K562 (cell line): ENCODE results near the gene PTPN7. TPM values are rescaled to one million over a fixed set of nuclear protein-coding genes. Genes with fewer than 3 reads are reported as not detected.
A peak's percentile ranks its signal among the peaks of the same experiment; 100 is the strongest.

Source experiments
- CHD2 ChIP-seq: IDR thresholded peaks from 2 replicates; pipeline ENCODE4 v1.6.1; 2011; ENCODE audit warnings: low read depth, low read length
- EP300 ChIP-seq: IDR thresholded peaks from 2 replicates; pipeline ENCODE4 v1.6.1; 2012; ENCODE audit warnings: low read length, improper control_type of control experiment
- ETV6 ChIP-seq, 3 experiments: fragments of 150-350 bp in 1 of 3; sonication (generic) in 1 of 3; formaldehyde crosslinking in 1 of 3; IDR thresholded peaks; 2 replicates each; pipeline versions ENCODE4 v1.6.1 to v1.8.0; 2014 to 2022; ENCODE audit warnings: borderline replicate concordance in 2 of 3, low read depth in 2 of 3, antibody characterized with exemption in 1 of 3, low read length in 1 of 3, mild to moderate bottlenecking in 1 of 3, missing genetic modification reagents in 1 of 3
- HEY1 ChIP-seq: fragments of 250-450 bp; sonication (Bioruptor Pico); IDR thresholded peaks from 2 replicates; pipeline ENCODE4 v1.5.0; 2020; ENCODE audit warnings: mild to moderate bottlenecking, moderate library complexity, borderline replicate concordance
- KDM5B ChIP-seq: fragments of 200-600 bp; sonication (generic); IDR thresholded peaks from 2 replicates; pipeline ENCODE4 v1.6.1; 2012; ENCODE audit warnings: low read depth, mild to moderate bottlenecking, moderate library complexity, low read length, control low read depth, inconsistent platforms; ENCODE audit not compliant: insufficient replicate concordance
- MCM2 ChIP-seq: fragments of 450-650 bp; IDR thresholded peaks from 2 replicates; pipeline ENCODE4 v1.6.1; 2017; ENCODE audit warnings: low read depth, mild to moderate bottlenecking
- RBFOX2 ChIP-seq: fragments of 200-400 bp; formaldehyde crosslinking; IDR thresholded peaks from 2 replicates; pipeline ENCODE4 v1.6.1; 2017; ENCODE audit warnings: low read depth, mild to moderate bottlenecking, low read length, moderate library complexity
- RNF2 ChIP-seq: sonication (generic); IDR thresholded peaks from 2 replicates; pipeline ENCODE4 v1.6.1; 2016
- RUNX1 ChIP-seq: sonication (generic); IDR thresholded peaks from 2 replicates; pipeline ENCODE4 v1.6.1; 2016; ENCODE audit warnings: antibody characterized with exemption, low read depth
- SMAD3 ChIP-seq: fragments of 450-650 bp; formaldehyde crosslinking; conservative IDR thresholded peaks from 2 replicates; pipeline ENCODE4 v1.4.0; 2020; ENCODE audit warnings: mild to moderate bottlenecking
- TAF1 ChIP-seq: IDR thresholded peaks from 2 replicates; pipeline ENCODE4 v1.6.1; 2011; ENCODE audit warnings: mild to moderate bottlenecking, low read length, moderate library complexity; ENCODE audit not compliant: insufficient read depth, control insufficient read depth, severe bottlenecking; ENCODE audit errors: extremely low read depth
- ZNF282 ChIP-seq: sonication (generic); formaldehyde crosslinking; IDR thresholded peaks from 2 replicates; pipeline ENCODE4 v1.8.1; 2023; ENCODE audit warnings: missing genetic modification reagents
- ZNF583 ChIP-seq: fragments of 250-450 bp; sonication (Bioruptor Pico); IDR thresholded peaks from 2 replicates; pipeline ENCODE4 v1.4.0; 2020
- ZNF780A ChIP-seq: fragments of 250-450 bp; sonication (Bioruptor Pico); IDR thresholded peaks from 2 replicates; pipeline ENCODE4 v1.5.0; 2021; ENCODE audit warnings: mild to moderate bottlenecking
- polyA plus RNA-seq, 8 experiments: library from polyadenylated mRNA; depleted of rRNA in 4 of 8; stranded (reverse) in 5 of 8; unstranded in 3 of 8; fragments of >200 nt; fragmentation: Nextera tagmentation in 2 of 8; fragmentation: Illumina TruSeq in 1 of 8; extraction: Ambion mirVana in 2 of 8; extraction: Trizol in 1 of 8; gene quantifications; 2 replicates each; pipeline versions ENCODE4 v1.2.1 to v1.2.3, GENCODE V29; 2011 to 2014; ENCODE audit warnings: inconsistent platforms in 1 of 8, missing spikeins in 1 of 8
- total RNA-seq, 7 experiments: library from RNA; depleted of rRNA in 6 of 7; stranded (reverse); fragments of >200 nt in 6 of 7; fragmentation: Illumina TruSeq in 2 of 7; extraction: Trizol in 2 of 7; gene quantifications; 2 replicates each; pipeline versions ENCODE4 v1.2.1 to v1.2.3, GENCODE V29; 2011 to 2021; ENCODE audit warnings: low replicate concordance in 1 of 7
- TF ChIP-seq, protein P1 (sequence below): sonication (generic); formaldehyde crosslinking; IDR thresholded peaks from 2 replicates; pipeline ENCODE4 v1.8.0; 2023; ENCODE audit warnings: missing genetic modification reagents, mild to moderate bottlenecking, borderline replicate concordance
- TF ChIP-seq, protein P2 (sequence below): fragments of 250-450 bp; sonication (Bioruptor Pico); IDR thresholded peaks from 2 replicates; pipeline ENCODE4 v1.8.0; 2021; ENCODE audit warnings: moderate library complexity, mild to moderate bottlenecking, inconsistent platforms
- TF ChIP-seq, protein P3 (sequence below): fragments of 450-650 bp; IDR thresholded peaks from 2 replicates; pipeline ENCODE4 v1.6.1; 2016
- TF ChIP-seq, protein P4 (sequence below): sonication (generic); formaldehyde crosslinking; IDR thresholded peaks from 2 replicates; pipeline ENCODE4 v1.8.0; 2022; ENCODE audit warnings: mild to moderate bottlenecking, missing genetic modification reagents

Gene PTPN7
- total and polyA plus RNA-seq, 9 of the 15 experiments (the other 6 are each of a cell fraction or from before 2014, with no cell fraction given): 18.7 to 144 (median 120) TPM

DNA sequence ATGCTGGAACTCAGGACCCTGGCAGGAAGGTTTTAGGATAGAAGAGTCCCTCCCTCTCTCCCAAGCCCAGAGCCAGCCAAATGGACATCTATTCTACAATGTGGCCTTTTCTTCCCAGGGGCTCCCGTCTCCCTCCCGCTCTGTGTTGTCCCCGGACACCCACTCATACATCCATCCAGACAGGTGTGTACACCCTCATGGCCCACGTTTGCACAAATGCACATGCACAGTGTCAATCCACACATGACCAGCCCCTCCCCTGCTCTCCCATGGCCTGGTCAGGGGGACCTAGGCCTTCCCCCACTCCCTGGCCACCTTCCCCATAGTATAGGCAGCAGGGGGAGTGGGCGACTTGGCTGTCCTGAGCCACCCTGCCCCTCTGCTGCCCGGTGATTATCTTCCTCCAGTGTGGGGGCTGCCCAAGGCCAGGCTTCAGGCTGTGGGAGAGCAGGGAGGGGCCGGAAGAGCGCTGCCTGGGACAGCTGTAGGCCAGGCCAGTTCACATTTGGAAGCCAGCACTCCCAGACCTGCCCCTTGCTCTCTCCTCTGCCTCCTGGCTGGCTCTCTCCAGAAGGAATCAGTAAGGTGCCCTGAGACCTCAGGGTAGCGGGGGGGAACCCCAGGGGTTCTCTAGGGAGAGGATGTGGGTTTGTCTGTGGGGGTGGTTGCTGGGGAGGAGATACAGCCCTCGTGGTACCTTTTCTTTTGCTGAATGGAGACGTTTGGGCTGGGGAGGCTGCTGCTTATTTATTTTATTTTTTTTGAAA, 4.1 kb upstream of the PTPN7 start (continued):
- TF ChIP-seq, protein P1, sequence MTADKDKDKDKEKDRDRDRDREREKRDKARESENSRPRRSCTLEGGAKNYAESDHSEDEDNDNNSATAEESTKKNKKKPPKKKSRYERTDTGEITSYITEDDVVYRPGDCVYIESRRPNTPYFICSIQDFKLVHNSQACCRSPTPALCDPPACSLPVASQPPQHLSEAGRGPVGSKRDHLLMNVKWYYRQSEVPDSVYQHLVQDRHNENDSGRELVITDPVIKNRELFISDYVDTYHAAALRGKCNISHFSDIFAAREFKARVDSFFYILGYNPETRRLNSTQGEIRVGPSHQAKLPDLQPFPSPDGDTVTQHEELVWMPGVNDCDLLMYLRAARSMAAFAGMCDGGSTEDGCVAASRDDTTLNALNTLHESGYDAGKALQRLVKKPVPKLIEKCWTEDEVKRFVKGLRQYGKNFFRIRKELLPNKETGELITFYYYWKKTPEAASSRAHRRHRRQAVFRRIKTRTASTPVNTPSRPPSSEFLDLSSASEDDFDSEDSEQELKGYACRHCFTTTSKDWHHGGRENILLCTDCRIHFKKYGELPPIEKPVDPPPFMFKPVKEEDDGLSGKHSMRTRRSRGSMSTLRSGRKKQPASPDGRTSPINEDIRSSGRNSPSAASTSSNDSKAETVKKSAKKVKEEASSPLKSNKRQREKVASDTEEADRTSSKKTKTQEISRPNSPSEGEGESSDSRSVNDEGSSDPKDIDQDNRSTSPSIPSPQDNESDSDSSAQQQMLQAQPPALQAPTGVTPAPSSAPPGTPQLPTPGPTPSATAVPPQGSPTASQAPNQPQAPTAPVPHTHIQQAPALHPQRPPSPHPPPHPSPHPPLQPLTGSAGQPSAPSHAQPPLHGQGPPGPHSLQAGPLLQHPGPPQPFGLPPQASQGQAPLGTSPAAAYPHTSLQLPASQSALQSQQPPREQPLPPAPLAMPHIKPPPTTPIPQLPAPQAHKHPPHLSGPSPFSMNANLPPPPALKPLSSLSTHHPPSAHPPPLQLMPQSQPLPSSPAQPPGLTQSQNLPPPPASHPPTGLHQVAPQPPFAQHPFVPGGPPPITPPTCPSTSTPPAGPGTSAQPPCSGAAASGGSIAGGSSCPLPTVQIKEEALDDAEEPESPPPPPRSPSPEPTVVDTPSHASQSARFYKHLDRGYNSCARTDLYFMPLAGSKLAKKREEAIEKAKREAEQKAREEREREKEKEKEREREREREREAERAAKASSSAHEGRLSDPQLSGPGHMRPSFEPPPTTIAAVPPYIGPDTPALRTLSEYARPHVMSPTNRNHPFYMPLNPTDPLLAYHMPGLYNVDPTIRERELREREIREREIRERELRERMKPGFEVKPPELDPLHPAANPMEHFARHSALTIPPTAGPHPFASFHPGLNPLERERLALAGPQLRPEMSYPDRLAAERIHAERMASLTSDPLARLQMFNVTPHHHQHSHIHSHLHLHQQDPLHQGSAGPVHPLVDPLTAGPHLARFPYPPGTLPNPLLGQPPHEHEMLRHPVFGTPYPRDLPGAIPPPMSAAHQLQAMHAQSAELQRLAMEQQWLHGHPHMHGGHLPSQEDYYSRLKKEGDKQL (CRISPR knock-in tag): no peak
- TF ChIP-seq RBFOX2 (peak; percentile 83), HEY1 (CRISPR knock-in tag) (no peak), RNF2 (no peak), EP300 (0 out of 2 replicates have a peak, but pooled peaks have one; percentile 38), RUNX1 (no peak), KDM5B (peak; percentile 65), ETV6 (IDR thresholded peaks at IDR 0.05; ENCODE audit: borderline replicate concordance in 1 of 2, low read depth in 2 of 2, low read length in 1 of 2) (no peak; a peak in 1 of 4 replicates), ETV6 (CRISPR knock-in tag; IDR thresholded peaks at IDR 0.05; ENCODE audit: borderline replicate concordance) (no peak), TAF1 (peak; percentile 93), ZNF780A (CRISPR knock-in tag) (no peak), CHD2 (no peak), MCM2 (no peak), ZNF583 (CRISPR knock-in tag) (peak; percentile 14; the same call in 1 of the 2 replicates), ZNF282 (no peak), SMAD3 (no peak)
- TF ChIP-seq, protein P2, sequence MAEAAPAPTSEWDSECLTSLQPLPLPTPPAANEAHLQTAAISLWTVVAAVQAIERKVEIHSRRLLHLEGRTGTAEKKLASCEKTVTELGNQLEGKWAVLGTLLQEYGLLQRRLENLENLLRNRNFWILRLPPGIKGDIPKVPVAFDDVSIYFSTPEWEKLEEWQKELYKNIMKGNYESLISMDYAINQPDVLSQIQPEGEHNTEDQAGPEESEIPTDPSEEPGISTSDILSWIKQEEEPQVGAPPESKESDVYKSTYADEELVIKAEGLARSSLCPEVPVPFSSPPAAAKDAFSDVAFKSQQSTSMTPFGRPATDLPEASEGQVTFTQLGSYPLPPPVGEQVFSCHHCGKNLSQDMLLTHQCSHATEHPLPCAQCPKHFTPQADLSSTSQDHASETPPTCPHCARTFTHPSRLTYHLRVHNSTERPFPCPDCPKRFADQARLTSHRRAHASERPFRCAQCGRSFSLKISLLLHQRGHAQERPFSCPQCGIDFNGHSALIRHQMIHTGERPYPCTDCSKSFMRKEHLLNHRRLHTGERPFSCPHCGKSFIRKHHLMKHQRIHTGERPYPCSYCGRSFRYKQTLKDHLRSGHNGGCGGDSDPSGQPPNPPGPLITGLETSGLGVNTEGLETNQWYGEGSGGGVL: no peak
- TF ChIP-seq, protein P3, sequence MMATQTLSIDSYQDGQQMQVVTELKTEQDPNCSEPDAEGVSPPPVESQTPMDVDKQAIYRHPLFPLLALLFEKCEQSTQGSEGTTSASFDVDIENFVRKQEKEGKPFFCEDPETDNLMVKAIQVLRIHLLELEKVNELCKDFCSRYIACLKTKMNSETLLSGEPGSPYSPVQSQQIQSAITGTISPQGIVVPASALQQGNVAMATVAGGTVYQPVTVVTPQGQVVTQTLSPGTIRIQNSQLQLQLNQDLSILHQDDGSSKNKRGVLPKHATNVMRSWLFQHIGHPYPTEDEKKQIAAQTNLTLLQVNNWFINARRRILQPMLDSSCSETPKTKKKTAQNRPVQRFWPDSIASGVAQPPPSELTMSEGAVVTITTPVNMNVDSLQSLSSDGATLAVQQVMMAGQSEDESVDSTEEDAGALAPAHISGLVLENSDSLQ: peak; percentile 55; the same call in 1 of the 2 replicates
- TF ChIP-seq, protein P4, sequence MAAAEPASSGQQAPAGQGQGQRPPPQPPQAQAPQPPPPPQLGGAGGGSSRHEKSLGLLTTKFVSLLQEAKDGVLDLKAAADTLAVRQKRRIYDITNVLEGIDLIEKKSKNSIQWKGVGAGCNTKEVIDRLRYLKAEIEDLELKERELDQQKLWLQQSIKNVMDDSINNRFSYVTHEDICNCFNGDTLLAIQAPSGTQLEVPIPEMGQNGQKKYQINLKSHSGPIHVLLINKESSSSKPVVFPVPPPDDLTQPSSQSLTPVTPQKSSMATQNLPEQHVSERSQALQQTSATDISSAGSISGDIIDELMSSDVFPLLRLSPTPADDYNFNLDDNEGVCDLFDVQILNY (CRISPR knock-in tag): no peak
